GM18873 (cell line): Measurements from ENCODE around the gene RBFOX1.
"Not testable (repeated sequence)": the region's sequence is repeated elsewhere in the genome, so short reads cannot be mapped to it uniquely, and the experiment has no call there.

ENCODE experiments used
- ATAC-seq: cut with Tn5 transposase; IDR thresholded peaks from one replicate; pipeline ENCODE4 v1.9.1; 2021; ENCODE audit warnings: mild to moderate bottlenecking, moderate library complexity, moderate number of reproducible peaks; ENCODE audit not compliant: unreplicated experiment, low FRiP score

The RBFOX1 gene

GRCh38 chr16:7443648-7444365, 111.2 kb downstream of the RBFOX1 start:
- no peak for ATAC-seq

GRCh38 chr16:7449306-7449705, 116.7 kb downstream of the RBFOX1 start:
- ATAC-seq, result no peak

- ATAC-seq, result no peak
Measured at GRCh38 chr16:7449808-7450207, 117.2 kb downstream of the RBFOX1 start.

GRCh38 chr16:7450440-7450839, 117.8 kb downstream of the RBFOX1 start:
- no peak for ATAC-seq

GRCh38 chr16:7452090-7452489, 119.4 kb downstream of the RBFOX1 start:
- ATAC-seq, result no peak

GRCh38 chr16:7456211-7456610, 123.6 kb downstream of the RBFOX1 start:
- no peak for ATAC-seq

- no peak for ATAC-seq
Measured at GRCh38 chr16:7458144-7458543, 125.5 kb downstream of the RBFOX1 start.

GRCh38 chr16:7470344-7470743, 137.7 kb downstream of the RBFOX1 start:
- ATAC-seq, result no peak

- ATAC-seq, result no peak
Measured at GRCh38 chr16:7471268-7471667, 138.6 kb downstream of the RBFOX1 start.

GRCh38 chr16:7482032-7482431, 149.4 kb downstream of the RBFOX1 start:
- no peak for ATAC-seq

GRCh38 chr16:7482596-7483290, 150.1 kb downstream of the RBFOX1 start:
- ATAC-seq, result no peak

- ATAC-seq, result no peak
Measured at GRCh38 chr16:7487574-7488323, 155.1 kb downstream of the RBFOX1 start.

- ATAC-seq, result no peak
Measured at GRCh38 chr16:7492122-7492521, 159.5 kb downstream of the RBFOX1 start.

GRCh38 chr16:7493133-7493532, 160.5 kb downstream of the RBFOX1 start:
- no peak for ATAC-seq

- no peak for ATAC-seq
Measured at GRCh38 chr16:7497691-7498090, 165.0 kb downstream of the RBFOX1 start.

- ATAC-seq, result no peak
Measured at GRCh38 chr16:7501868-7502267, 169.2 kb downstream of the RBFOX1 start.

GRCh38 chr16:7502591-7503157, 170.0 kb downstream of the RBFOX1 start:
- not testable (repeated sequence) for ATAC-seq

- no peak for ATAC-seq
Measured at GRCh38 chr16:7503666-7504065, 171.0 kb downstream of the RBFOX1 start.

GRCh38 chr16:7504844-7505243, 172.2 kb downstream of the RBFOX1 start:
- no peak for ATAC-seq

GRCh38 chr16:7505495-7505894, 172.8 kb downstream of the RBFOX1 start:
- no peak for ATAC-seq

- ATAC-seq, result no peak
Measured at GRCh38 chr16:7506363-7506762, 173.7 kb downstream of the RBFOX1 start.
